Sigmoid colon (tissue), 4 donors: ENCODE data around the gene C6orf120.

Source experiments
- CTCF ChIP-seq, 4 experiments: fragments of 450-650 bp in 3 of 4; fragments of 200-600 bp in 1 of 4; IDR thresholded peaks; one replicate each; pipeline ENCODE4 v1.5.1; 2016 to 2019; ENCODE audit warnings: antibody characterized with exemption in 4 of 4, mild to moderate bottlenecking in 3 of 4, moderate library complexity in 2 of 4
- POLR2A ChIP-seq, 2 donors: fragments of 450-650 bp; IDR thresholded peaks; one replicate each; pipeline ENCODE4 v1.6.1; 2016; ENCODE audit warnings: antibody characterized with exemption in 2 of 2, mild to moderate bottlenecking in 2 of 2, moderate library complexity in 2 of 2
- POLR2AphosphoS5 ChIP-seq, 4 donors: sonication (generic); formaldehyde crosslinking; IDR thresholded peaks; one replicate each; pipeline ENCODE4 v1.6.1; 2017; ENCODE audit warnings: antibody characterized with exemption in 4 of 4

- TF ChIP-seq CTCF (IDR thresholded peaks at IDR 0.05) = no peak
- TF ChIP-seq POLR2A (IDR thresholded peaks at IDR 0.05) = no peak
- TF ChIP-seq POLR2AphosphoS5 (IDR thresholded peaks at IDR 0.05) = no peak
Measured at GRCh38 chr6:169701311-169701953, 494 bp upstream of the C6orf120 start.
